HG03066 (cell line): ENCODE data around the gene PPP1R13L.
"Not testable (repeated sequence)": the region's sequence is repeated elsewhere in the genome, so short reads cannot be mapped to it uniquely, and the experiment has no call there.

Experiments used
- ATAC-seq: cut with Tn5 transposase; IDR thresholded peaks from one replicate; pipeline ENCODE4 v1.9.1; 2021; ENCODE audit warnings: low read depth; ENCODE audit not compliant: unreplicated experiment

PPP1R13L gene

GRCh38 chr19:45437328-45437727 lies 32.5 kb upstream of the PPP1R13L start:
- no peak for ATAC-seq

GRCh38 chr19:45432543-45432942 lies 27.7 kb upstream of the PPP1R13L start:
- not testable (repeated sequence) for ATAC-seq

GRCh38 chr19:45431008-45431407 lies 26.1 kb upstream of the PPP1R13L start:
- not testable (repeated sequence) for ATAC-seq

GRCh38 chr19:45429896-45430295 lies 25.0 kb upstream of the PPP1R13L start:
- not testable (repeated sequence) for ATAC-seq

GRCh38 chr19:45428384-45429231 lies 23.7 kb upstream of the PPP1R13L start:
- no peak for ATAC-seq

GRCh38 chr19:45424191-45425058 lies 19.6 kb upstream of the PPP1R13L start:
- no peak for ATAC-seq

GRCh38 chr19:45423589-45424190 lies 18.8 kb upstream of the PPP1R13L start, which contains the start of gene ERCC1:
Gene ERCC1, minus strand, starts transcription at chr19:45423917. Its CDS starts 543 bp downstream, at chr19:45423374.
- peak; percentile 58 for ATAC-seq

GRCh38 chr19:45423033-45423588 lies 18.2 kb upstream of the PPP1R13L start:
- no peak for ATAC-seq

- no peak for ATAC-seq
Measured at GRCh38 chr19:45421947-45422498, 17.2 kb upstream of the PPP1R13L start.

- ATAC-seq = no peak
Measured at GRCh38 chr19:45420871-45421270, 16.0 kb upstream of the PPP1R13L start.

- no peak for ATAC-seq
Measured at GRCh38 chr19:45420356-45420755, 15.5 kb upstream of the PPP1R13L start.

- no peak for ATAC-seq
Measured at GRCh38 chr19:45419895-45420294, 15.0 kb upstream of the PPP1R13L start.

- no peak for ATAC-seq
Measured at GRCh38 chr19:45419396-45419795, 14.5 kb upstream of the PPP1R13L start.

- ATAC-seq = no peak
Measured at GRCh38 chr19:45418802-45419201, 13.9 kb upstream of the PPP1R13L start.

GRCh38 chr19:45417151-45417550 lies 12.3 kb upstream of the PPP1R13L start:
- ATAC-seq = no peak

- no peak for ATAC-seq
Measured at GRCh38 chr19:45414468-45414867, 9.6 kb upstream of the PPP1R13L start.

GRCh38 chr19:45413497-45413896 lies 8.6 kb upstream of the PPP1R13L start:
- no peak for ATAC-seq

- ATAC-seq = not testable (repeated sequence)
Measured at GRCh38 chr19:45410330-45410729, 5.5 kb upstream of the PPP1R13L start.

- ATAC-seq = no peak
Measured at GRCh38 chr19:45409557-45409920, 4.7 kb upstream of the PPP1R13L start.

- no peak for ATAC-seq
Measured at GRCh38 chr19:45408830-45409556, 4.1 kb upstream of the PPP1R13L start.
